ENCODE data around the gene CD47.

CD47 gene

GRCh38 chr3:108022256-108023150 is 68.3 kb downstream of the CD47 start:
- FAIRE-seq (no peak), DNase-seq (ENCODE audit: insufficient read length, low spot score) (no peak)

- no peak for DNase-seq (ENCODE audit: insufficient read length, low spot score)
- FAIRE-seq: no peak
Observed at GRCh38 chr3:108021533-108021932, 69.3 kb downstream of the CD47 start.

DNA sequence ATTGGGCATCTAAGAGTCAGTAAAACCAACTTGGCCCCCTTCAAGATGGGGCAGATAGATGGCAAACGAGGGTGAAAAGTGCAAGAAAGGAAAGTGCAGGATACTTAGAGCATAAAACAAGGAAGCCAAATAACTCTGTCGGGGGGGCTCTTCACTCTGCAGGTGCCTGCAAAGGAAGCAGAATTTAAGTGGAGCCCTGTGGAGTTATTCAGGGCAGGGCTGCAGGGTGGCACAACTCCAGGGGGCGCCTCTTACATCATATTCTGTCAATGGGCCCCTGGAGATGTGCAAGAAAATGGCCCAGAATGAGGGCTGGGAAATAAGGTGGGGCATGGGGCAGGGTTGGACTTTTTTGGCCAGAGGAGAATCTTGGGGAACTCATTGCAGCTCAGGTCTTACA is 69.7 kb downstream of the CD47 start:
- DNase-seq (ENCODE audit: insufficient read length, low spot score) (no peak), FAIRE-seq (no peak)

- DNase-seq (ENCODE audit: insufficient read length, low spot score): no peak
- no peak for FAIRE-seq
Observed at GRCh38 chr3:108018552-108018951, 72.3 kb downstream of the CD47 start.

DNA sequence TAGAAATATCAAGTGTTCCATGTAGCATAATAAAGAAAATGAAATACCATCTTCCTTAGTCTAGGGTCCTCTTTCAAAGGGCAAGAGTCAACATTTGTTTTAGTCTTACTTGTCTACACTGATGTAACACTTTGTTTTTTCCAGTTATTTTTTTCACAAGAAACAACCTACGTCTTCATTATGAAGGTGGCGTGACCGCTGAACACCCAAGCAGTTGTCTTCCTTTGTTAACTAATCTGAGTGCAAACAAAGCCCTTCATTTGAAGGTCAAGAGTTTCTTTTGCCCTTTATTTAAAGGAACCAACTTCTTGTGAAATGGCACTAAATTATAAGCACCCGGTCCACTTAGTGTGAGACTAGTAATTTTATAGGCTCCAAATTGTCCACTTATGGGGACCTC is 73.2 kb downstream of the CD47 start:
- no peak for FAIRE-seq
- no peak for DNase-seq (ENCODE audit: insufficient read length, low spot score)

GRCh38 chr3:108014943-108015342 is 75.9 kb downstream of the CD47 start:
- FAIRE-seq: no peak

DNA sequence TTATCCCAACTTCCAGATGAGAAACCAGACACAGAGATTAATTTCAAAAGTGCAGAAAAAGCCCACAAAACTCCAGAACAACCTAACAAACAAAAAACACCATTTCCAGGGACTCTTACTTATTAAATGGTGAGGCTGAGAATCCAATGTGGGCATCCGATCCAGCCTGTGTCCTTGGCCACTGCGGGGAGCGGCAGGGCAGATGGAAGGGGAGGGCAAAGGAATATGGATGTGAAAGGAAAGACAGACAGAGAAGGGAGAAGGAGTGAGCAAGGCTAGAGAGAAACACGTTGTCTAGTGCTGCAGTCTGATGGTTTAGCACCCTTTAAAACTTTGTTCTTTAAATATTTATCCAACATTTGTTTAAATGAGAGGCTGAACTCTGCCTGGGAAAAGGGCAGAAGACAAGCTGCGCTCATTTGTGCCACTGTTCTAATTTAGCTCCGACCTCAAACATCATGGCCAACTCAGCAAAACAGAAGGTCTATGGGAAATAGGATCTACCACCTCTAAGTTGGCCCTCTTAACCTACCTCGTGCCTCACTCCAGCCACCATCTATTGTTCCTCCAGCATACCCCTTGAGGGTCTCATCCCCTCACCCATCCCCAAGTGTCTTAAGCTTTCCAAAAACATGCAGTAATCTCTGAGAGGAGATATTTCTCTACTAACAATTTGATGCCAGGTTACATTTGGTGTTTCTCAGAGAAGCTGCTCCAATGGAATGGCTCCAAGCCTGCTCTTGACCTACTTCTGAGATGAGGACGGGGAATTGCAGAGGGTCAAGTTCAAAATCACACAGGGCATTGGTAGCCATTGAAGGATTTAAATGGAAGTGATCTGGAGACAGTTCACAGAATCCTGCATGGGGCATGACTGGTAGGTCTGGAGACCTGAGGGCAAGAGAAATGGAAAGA is 77.4 kb downstream of the CD47 start:
- FAIRE-seq: no peak
- DNase-seq (ENCODE audit: insufficient read length, low spot score): no peak

More at GRCh38 chr3:108014943-108015342, 75.9 kb downstream of the CD47 start:
- no peak for DNase-seq (ENCODE audit: insufficient read length, low spot score)

GRCh38 chr3:108012304-108012703 is 78.5 kb downstream of the CD47 start:
- DNase-seq (ENCODE audit: insufficient read length, low spot score) (no peak), FAIRE-seq (no peak)

DNA sequence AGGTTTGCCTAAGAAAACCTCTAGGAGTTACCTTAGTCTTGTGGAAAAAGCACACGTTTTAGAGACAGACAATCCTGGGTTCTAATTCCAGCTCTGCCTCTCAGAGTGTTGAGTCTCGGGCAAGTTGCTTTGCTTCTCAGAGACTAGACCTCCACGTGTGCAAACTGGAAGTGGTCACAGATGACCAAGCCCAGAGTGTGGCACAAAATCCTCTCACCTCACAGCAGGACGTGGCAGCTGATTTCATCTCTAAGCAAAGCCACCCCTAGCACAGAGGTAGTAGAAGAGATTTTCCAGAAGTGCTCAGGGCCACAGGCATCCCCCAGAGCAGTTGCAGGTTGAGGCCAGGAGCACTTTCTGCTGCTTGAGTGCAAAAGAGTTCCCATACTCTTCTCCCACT is 79.2 kb downstream of the CD47 start:
- DNase-seq (ENCODE audit: insufficient read length, low spot score) (no peak), FAIRE-seq (no peak)

DNA sequence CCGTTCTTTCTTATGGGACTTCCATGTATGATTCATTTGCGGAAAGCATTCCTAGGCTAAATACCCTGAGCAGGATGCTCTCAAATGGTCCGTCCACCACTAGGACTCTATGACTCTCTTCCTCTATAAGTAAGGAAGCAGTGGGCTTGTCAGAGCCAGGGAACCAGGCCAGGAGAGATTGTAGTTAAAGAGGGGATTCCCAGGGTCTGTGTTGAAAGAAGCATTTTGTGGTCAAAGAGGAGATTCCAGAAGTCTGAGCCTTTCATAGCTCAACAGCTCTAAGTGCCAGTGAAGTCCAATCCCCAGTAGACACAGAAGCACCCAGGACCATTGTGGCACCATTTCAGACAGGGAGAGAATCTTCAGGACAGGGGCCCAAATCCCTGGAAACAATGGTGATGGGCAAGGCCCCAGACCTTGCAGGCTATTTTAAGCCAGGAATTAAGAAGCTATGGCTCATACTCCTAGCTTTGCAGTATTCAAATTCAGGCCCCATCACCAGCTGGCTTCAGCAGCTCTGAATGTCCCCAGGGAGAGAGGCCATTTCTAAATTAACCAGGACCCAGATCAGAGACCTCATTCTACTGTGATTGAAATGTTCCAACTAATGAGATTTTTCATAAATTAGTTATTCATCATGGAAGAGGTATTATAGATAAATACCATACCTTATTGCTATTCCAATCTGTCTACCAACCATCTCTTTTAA is 81.7 kb downstream of the CD47 start:
- DNase-seq (ENCODE audit: insufficient read length, low spot score) (no peak), FAIRE-seq (no peak)

DNA sequence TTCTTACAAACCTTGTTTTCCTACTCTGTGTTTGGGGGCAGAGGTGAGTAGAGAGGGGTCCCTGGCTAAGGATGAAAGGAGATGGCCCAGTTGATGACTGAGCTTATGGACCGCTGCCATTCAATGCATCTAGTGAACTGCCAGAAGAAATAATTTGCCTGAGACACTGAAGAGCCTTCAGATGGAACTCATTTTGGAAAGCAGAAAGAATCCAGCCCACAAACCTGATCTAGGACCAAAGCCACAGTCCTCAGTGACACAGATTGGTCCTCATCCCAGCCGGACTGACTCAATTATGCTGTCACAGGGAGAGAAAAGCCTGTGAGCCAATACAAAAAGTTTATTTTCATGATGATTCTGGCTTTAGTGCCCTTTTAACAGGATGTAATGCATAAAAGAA is 82.7 kb downstream of the CD47 start:
- DNase-seq (ENCODE audit: insufficient read length, low spot score) (no peak), FAIRE-seq (no peak)

GRCh38 chr3:108006881-108007331 is 83.9 kb downstream of the CD47 start:
- FAIRE-seq (no peak), DNase-seq (ENCODE audit: insufficient read length, low spot score) (no peak)

DNA sequence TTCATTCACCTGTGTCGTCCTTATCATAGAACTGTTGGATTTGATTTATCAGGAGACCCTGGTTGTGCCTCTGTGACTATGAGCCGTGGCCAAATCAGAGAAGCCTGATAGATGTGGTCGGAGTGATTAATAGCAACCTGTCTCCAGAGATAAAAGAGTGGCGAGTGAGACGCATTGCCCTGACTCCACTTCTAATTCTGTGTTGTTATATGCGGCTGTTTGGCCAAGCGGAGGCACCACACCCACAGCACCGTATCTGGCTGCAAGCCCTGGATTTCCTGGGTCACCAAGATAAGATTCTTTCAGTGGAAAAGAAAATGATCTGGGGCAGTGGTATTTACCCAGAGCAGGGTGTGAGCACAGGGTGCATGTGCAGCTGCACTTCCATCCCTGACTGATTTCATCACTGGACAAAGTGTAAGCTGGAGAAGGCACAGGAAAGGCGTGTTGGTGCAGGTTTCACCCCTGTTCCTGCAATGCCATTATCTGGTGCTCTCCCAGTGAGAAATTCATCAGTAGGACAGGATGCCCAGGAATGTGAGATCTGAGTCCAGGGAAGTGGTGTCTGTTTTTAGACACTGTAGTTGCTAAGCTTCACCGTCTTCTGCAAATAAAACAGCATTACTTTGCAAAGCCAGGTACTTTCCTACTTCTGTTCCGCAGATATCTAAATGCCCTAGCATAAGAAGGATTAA is 84.6 kb downstream of the CD47 start:
- no peak for FAIRE-seq
- DNase-seq (ENCODE audit: insufficient read length, low spot score): no peak

GRCh38 chr3:108004647-108005046 is 86.2 kb downstream of the CD47 start:
- no peak for DNase-seq (ENCODE audit: insufficient read length, low spot score)
- FAIRE-seq: no peak

DNA sequence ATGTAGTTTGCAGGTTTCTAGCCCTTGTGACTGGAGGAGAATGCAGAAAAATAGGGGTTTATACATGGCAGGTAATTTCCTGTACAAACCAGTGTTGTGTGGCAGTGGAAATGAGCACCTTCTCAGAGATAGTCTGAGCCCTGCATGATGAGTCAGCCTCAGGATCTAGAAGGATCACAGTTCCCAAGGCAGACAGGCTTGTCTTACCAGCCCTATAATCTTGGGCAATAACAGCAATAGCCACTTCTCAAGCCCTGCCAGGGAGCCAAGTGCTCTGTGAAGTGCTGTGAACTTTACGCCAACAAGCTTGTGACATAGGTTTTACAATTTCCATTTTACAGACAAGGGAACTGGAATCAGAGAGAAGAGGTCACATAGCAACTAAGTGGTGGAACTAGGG is 89.4 kb downstream of the CD47 start:
- DNase-seq (ENCODE audit: insufficient read length, low spot score): no peak

DNA sequence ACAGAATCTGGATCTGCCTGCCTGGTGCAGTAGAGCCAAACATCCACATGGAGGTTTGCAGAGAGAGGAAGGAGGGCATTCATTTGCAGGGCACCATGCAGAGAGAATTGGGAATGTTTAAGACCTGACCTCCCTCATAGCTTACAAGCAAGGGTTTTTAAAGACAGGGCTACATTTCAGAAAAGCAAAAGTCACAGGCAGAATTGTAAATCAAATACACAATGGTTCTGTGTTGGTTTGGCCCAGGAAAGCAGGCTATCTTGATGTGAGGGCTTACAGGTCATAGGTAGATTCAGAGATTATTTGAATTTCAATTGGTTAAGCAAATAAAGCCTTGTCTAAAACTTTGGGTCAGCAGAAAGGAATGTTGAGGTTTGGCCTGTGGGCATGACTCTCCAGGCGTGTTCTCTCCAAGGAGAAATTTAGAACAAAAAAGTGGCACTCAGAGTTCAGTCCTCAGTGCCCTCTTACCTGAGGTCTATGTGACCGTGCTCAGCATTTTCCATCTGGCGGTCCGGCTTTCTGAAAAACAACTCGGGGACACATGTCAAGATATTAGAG is 91.5 kb downstream of the CD47 start:
- no peak for DNase-seq (ENCODE audit: insufficient read length, low spot score)
- no peak for FAIRE-seq

More for the DNA sequence above, 89.4 kb downstream of the CD47 start:
- no peak for FAIRE-seq

DNA sequence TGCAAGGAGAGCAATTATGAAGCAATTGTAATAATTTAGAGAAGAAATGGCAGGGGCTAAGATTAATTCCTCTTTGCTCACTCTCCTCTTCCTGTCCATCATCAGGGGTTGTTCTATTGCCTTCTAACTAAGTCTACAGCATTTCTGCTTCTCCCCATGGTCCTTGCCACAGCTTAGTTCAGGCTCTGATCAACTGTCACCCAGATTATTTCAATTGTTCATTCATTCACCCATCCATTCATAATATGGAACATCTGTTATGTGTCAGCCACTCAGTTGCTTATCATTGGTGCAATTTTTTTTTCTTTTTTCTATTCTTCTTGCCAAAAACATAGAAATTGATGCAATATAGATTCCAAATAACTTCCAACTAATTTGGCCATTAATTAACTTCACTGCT is 93.2 kb downstream of the CD47 start:
- DNase-seq (ENCODE audit: insufficient read length, low spot score) (no peak), FAIRE-seq (no peak)

DNA sequence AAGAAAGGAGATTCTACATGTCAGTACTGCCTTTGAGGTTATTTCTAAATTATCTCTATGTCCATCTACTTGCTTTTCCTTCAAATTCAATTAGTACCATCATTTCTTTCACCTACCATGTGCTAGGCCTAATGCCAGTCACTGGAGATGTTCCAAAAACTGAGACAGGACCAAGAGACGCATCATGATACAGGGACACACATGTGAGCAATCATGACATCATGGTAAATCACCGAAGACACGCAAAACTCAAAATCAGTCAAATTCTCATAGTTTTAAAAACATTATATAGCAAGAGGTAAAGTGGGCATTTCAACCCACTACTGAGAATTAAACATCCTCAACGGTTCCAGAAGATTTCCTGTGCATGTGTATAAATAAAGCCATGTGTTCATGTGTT is 95.0 kb downstream of the CD47 start:
- FAIRE-seq: no peak

DNA sequence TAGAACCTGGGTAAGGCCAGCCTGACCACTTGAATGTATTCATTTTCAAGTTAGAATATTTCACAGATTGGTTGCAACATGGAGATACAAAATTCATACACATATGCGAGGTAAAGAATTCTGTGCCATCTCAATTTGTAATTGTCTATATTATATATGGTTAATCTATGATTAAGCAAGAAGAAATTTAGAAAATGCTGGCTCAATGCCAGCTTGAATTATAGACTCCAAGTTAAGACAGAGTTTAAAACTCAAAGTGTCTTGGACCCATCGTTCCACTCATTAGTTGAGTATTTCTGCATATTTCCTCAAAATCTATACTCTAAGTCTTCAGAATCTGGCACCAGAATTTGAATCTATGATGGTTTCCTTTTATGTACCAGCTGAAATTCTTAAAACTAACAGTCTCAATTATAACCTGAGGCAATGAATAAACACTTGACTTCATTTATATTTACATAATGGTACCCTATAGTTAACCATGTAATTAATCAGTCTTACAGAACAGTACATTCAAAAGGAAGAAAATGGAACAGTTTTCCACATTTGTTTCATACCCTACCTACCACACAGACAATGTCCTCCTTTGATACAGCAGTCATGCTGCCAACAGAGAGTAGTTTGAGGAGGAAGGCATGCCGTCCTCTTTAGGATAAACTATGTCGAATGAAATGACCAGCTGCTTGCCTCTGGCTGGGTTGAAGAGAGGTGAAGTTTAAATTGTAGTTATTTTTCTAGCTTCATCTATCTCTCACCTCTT is 95.7 kb downstream of the CD47 start:
- DNase-seq (ENCODE audit: insufficient read length, low spot score): no peak
- FAIRE-seq: no peak

More for the DNA sequence above, 95.0 kb downstream of the CD47 start:
- no peak for DNase-seq (ENCODE audit: insufficient read length, low spot score)
